Transverse colon (tissue), 4 donors: ENCODE data around the gene CERS4.

ENCODE experiments used
- EP300 ChIP-seq: sonication (generic); formaldehyde crosslinking; IDR thresholded peaks from one replicate; pipeline ENCODE4 v1.6.1; 2017; ENCODE audit warnings: antibody characterized with exemption, low read depth
- POLR2A ChIP-seq: fragments of 450-650 bp; IDR thresholded peaks from one replicate; pipeline ENCODE4 v1.6.1; 2016; ENCODE audit warnings: antibody characterized with exemption, mild to moderate bottlenecking, moderate library complexity
- POLR2AphosphoS5 ChIP-seq, 3 donors: sonication (generic); formaldehyde crosslinking; IDR thresholded peaks; one replicate each; pipeline ENCODE4 v1.6.1; 2016; ENCODE audit warnings: antibody characterized with exemption in 3 of 3
- TF ChIP-seq, protein P1 (sequence below), 5 experiments: fragments of 200-600 bp in 3 of 5; fragments of 450-650 bp in 2 of 5; sonication (generic) in 3 of 5; IDR thresholded peaks; 1 replicate in 2 of 5; 2 replicates in 3 of 5; pipeline ENCODE4 v1.5.1; 2016 to 2017; ENCODE audit warnings: antibody characterized with exemption in 5 of 5, inconsistent platforms in 3 of 5, mild to moderate bottlenecking in 2 of 5, moderate library complexity in 1 of 5

DNA sequence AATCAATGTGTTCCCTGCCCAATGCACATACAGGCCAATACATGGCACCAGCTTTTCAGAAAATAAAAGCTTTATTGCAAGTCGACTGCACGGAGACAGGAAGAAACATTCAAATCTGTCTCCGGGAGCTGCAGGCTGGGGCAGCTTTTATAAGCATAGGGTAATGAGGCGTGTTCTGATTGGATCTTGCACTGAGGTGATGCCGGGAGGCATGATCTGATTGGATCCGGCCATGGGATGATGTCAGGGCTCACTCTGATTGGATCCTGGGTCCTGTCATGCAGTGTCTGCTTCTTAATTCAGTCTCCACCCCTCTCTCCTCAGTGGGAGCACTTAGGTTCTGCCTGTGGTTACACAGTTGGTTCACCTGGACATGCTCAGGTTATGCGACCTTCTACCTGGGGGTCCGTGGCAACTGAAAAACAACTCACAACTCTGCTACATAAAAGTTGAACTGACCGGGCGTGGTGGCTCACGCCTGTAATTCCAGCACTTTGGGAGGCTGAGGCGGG, 48.0 kb upstream of the CERS4 start:
- TF ChIP-seq, protein P1, sequence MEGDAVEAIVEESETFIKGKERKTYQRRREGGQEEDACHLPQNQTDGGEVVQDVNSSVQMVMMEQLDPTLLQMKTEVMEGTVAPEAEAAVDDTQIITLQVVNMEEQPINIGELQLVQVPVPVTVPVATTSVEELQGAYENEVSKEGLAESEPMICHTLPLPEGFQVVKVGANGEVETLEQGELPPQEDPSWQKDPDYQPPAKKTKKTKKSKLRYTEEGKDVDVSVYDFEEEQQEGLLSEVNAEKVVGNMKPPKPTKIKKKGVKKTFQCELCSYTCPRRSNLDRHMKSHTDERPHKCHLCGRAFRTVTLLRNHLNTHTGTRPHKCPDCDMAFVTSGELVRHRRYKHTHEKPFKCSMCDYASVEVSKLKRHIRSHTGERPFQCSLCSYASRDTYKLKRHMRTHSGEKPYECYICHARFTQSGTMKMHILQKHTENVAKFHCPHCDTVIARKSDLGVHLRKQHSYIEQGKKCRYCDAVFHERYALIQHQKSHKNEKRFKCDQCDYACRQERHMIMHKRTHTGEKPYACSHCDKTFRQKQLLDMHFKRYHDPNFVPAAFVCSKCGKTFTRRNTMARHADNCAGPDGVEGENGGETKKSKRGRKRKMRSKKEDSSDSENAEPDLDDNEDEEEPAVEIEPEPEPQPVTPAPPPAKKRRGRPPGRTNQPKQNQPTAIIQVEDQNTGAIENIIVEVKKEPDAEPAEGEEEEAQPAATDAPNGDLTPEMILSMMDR (IDR thresholded peaks at IDR 0.05): no peak
- no peak for TF ChIP-seq POLR2A
- TF ChIP-seq POLR2AphosphoS5 (IDR thresholded peaks at IDR 0.05): no peak
- TF ChIP-seq EP300: no peak
